Middle frontal gyrus (tissue), 1 donor: ENCODE results near the gene ZNF616.

Experiments used
- DNase-seq: peaks from one replicate; pipeline ENCODE4 v3.0.0-alpha.2; 2015; ENCODE audit warnings: low spot score; ENCODE audit errors: extremely low spot score

ZNF616 gene

DNA sequence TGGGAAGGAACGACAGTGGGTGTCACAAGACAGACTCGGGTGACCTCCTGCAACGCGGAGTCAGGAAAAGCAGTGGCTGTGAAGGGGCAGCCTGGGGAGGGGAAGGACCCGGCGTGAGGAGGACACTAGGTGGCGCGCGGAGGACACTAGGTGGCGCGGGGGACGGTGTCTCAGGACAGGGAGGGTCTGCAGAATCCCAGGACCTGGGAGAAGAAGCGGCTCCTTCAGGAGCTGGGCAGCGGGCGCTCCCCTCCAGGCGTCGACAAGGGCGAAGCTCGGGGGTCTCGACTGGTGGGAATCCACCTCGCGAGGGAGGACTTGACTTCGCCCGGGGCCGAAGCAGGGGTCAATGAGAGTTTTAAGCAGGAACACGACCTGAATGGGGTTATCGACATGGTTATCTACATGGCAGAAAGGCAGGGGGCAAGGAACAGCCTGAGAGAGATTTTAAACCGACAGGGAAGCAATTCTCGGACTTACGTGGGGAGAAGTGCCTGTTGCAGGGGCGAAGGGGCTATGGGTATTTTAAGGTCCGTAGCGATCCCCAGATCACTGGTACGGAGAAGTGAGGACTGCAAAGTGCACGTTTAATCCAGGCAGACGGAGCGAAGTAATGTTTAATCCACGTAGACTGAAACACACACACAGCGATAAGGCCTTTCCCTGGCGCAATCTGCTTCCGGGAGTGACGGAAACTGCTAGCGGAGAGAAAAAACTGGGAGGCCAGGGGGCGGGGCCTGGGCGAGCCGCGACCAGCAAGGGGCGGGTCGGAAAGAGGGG is at the start of gene ZNF616:
ZNF616 (minus strand) TSS at position 687 of the 780 bp plus-strand sequence. CDS start 9,426 bp downstream, outside the sequence.
- peak; percentile 93 for DNase-seq

GRCh38 chr19:52188822-52189734 is 49.3 kb upstream of the ZNF616 start:
- no peak for DNase-seq

GRCh38 chr19:52187407-52187806 is 47.7 kb upstream of the ZNF616 start:
- no peak for DNase-seq

DNA sequence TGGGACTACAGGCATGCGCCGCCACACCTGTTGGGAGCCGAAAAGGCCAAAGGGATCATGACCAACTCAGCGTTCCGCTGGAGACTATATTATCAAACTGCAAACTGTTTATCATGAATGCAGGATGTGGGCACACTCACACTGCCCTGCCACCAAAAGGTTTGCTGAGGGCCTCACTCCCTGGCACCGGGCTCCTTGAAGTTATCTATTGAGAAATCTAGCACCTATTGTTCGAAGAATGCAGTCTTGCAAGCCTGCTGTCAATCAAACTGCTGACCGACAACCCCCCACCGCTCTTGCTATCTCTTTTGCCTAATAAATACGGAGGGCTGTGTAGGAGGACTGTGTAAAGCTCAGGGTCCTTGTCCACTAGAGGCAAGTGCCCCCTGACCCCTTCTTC is 36.8 kb upstream of the ZNF616 start:
- no peak for DNase-seq

DNA sequence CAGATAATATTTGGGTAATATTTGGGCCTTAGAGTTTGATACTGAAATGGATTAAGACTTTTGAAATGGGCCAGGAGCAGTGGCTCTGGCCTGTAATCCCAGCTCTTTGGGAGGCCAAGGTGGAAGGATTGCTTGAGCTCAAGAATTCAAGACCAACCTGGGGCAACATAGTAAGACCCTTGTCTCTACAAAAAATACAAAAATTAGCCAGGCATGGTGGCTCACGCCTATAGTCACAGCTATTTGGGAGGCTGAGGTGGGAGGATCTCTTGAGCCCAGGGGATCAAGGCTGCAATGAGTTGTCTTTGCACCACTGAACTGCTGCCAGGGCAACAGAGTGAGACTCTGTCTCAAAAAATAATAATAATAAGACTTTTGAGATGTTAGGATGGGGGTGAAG is 32.6 kb upstream of the ZNF616 start:
- no peak for DNase-seq

DNA sequence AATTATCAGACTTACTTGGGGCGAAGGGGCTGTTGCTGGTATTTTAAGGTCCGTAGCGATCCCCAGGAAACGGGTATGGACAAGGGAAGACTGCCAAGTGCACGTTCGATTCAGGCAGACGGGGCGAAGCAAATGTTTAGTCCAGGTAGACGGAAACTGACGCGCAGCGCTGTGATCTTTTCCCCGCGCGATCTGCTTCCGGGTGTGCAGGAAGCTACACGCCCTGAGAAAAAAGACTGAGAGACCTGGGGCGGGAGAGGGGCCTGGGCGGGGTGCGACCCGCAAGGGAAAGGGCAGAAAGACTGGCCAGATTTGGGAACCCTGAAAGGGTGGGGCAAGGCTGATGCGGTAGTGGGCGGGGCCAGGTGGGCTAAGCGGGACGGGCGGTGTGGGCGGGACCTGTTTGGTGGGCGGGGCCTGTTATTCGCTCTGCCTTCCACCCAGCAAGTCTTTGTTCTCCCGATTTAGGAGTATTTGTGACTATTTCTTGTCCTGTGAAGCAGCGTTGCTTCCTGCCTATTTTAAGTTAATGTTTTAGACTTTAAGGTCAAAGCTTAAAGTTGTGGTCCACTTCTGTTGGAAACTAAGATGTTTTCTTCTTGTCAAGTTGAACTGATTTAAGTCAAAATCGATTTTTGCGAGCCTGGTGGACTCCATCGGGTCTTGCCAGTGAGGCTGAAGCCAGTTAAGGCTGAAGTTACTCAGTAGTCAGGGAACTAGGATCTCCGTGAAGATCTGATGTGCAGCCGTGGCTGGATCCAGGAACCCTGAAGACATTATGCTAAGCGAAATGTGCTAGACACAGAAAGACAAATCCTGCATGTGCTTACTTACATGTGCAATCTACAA is 31.8 kb upstream of the ZNF616 start, which contains the start of gene ZNF836:
ZNF836 (minus strand) TSS at position 301 of the 849 bp plus-strand sequence. CDS start 3,549 bp downstream, outside the sequence.
- DNase-seq = peak; percentile 9

- no peak for DNase-seq
Measured at GRCh38 chr19:52170863-52171320, 31.2 kb upstream of the ZNF616 start.

GRCh38 chr19:52170304-52170703 is 30.6 kb upstream of the ZNF616 start:
- no peak for DNase-seq

DNA sequence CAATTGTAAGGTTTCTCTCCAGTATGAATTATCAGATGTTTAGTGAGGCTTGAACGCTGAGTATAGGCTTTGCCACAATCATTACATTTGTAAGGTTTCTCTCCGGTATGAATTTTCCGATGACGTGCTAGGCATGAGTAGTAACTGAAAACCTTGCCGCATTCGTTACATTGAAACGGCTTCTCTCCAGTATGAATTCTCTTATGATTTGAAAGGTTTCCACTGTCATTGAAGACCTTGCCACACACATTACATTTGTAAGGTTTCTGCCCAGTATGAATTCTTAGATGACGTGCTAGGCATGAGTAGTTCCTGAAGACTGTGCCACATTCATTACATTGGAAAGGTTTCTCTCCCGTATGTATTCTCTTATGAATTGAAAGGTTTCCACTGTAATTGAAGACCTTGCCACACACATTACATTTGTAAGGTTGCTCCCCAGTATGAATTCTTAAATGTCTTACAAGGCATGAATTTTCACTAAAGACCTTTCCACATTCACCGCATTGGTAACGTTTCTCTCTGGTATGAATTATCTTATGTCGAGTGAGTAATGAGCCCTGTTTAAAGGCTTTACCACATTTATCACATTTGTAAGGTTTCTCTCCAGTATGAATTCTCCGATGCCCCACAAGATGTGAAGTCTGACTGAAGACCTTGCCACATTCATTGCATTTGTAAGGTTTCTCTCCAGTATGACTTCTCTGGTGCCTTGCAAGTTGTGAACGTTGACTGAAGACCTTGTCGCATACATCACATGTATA is 16.0 kb upstream of the ZNF616 start:
- no peak for DNase-seq

DNA sequence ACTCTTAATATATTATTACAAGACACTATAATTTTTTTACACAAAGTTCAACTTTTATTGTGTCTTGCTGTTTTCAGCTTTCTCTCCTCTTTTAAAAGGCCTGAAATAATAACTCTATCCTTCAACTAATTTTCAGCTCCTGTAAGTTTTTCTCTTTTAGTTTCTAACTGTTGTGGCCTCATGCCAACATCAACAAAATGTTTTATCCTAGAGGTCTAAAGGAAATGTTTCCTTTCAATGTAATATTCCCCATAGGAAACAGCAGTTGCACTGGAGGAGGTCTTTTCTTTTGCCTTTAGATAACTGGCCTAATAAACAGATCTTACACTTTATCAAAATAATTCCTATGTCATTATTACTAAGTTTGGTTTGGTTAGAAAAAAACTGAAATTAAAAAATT is 8.5 kb upstream of the ZNF616 start:
- DNase-seq = no peak

DNA sequence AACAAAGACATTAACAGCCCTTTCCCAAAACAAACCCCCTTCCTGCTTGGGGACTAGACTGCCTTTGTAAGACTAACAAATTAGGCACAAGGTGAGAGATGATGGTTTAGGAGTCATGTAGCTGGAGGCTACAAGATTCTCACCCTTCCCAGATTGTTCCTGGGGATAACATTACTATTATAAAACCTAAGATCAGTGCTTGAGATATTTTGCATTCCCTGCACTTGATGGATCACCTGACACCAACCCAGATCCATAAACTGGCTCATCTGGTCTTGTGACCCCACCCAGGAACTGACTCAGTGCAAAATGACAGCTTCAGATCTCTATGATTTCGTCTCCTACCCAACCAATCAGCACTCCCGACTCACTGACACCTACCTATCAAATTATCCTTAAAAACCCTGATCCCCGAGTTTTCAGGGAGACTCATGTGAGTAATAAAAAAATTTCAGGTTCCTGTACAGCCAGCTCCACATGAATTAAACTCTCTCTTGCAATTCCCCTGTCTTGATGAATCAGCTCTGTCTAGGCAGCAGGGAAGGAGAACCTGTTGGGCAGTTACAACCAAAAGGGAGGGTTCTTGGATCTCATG is 2.4 kb upstream of the ZNF616 start:
- no peak for DNase-seq

- DNase-seq = no peak
Measured at GRCh38 chr19:52141203-52141602, 1.5 kb upstream of the ZNF616 start.

- DNase-seq = no peak
Measured at GRCh38 chr19:52140032-52140710, 433 bp upstream of the ZNF616 start.

- DNase-seq = no peak
Measured at GRCh38 chr19:52138983-52139251, 821 bp downstream of the ZNF616 start.

GRCh38 chr19:52138278-52138982 is 1.3 kb downstream of the ZNF616 start:
- DNase-seq = no peak

DNA sequence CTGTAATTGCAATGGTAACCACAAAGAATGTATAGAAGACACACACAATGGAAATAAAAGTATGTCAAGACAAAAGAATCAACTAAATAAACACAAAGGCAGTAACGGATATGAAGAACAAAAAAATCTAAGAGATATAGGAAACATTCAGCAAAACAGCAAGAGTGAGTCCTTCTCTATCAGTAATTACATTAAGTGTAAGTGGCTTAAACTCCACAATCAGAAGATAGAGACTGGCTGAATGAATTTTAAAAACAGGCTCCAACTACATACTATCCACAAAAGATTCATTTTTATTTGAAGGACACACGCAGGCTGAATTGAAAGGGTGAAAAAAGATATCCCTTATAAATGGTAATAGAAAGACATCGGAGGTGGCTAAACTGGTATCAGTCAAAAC is 19.5 kb downstream of the ZNF616 start:
- no peak for DNase-seq

DNA sequence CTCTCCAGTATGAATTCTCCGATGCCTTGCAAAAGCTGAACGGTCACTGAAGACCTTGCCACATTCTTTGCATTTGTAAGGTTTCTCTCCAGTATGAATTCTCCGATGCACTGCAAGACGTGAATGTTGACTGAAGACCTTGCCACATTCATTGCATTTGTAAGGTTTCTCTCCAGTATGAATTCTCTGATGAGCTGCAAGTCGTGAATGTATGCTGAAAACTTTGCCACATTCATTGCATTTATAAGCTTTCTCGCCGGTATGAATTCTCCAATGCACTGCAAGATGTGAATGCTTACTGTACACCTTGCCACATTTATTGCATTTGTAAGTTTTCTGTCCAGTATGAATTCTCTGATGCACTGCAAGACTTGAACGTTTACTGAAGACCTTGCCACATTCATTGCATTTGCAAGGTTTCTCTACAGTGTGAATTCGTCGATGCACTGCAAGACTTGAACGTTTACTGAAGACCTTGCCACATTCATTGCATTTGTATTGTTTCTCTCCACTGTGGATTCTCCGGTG is 24.1 kb downstream of the ZNF616 start:
- no peak for DNase-seq

GRCh38 chr19:52114691-52115090 is 25.0 kb downstream of the ZNF616 start:
- DNase-seq = no peak

GRCh38 chr19:52112624-52113023 is 27.1 kb downstream of the ZNF616 start:
- no peak for DNase-seq
